Activated naive CD4-positive, alpha-beta T cell treated with anti-CD3 and anti-CD28 coated beads, Interleukin-2, amount 10 ng/mL, durations not matched to agents 7 days and 5 days (primary cell): ENCODE data around the gene WLS.
"Not testable (repeated sequence)": the region's sequence is repeated elsewhere in the genome, so short reads cannot be mapped to it uniquely, and the experiment has no call there.

Source experiments
- CTCF ChIA-PET: fragments of 350-600 bp; sonication (Branson Sonifier 250); formaldehyde crosslinking; loops from one replicate; lab custom pipeline; 2021; ENCODE audit warnings: antibody characterized with exemption; lab: Charles Lee
- DNase-seq: peaks from one replicate; pipeline ENCODE4 v3.0.0-alpha.2; 2020
- H3K27ac Mint-ChIP-seq: one replicate; pipeline ENCODE4 v1.8.0; 2021; ENCODE audit warnings: mild to moderate bottlenecking, moderate library complexity, mixed read lengths
- H3K27me3 Mint-ChIP-seq: one replicate; pipeline ENCODE4 v1.8.0; 2021; ENCODE audit warnings: mild to moderate bottlenecking, mixed read lengths
- H3K36me3 Mint-ChIP-seq: one replicate; pipeline ENCODE4 v1.8.0; 2021; ENCODE audit warnings: mixed read lengths
- H3K4me1 Mint-ChIP-seq: one replicate; pipeline ENCODE4 v1.8.0; 2021; ENCODE audit warnings: mixed read lengths
- H3K4me3 Mint-ChIP-seq: one replicate; pipeline ENCODE4 v1.8.0; 2021; ENCODE audit warnings: mild to moderate bottlenecking, moderate library complexity, mixed read lengths
- H3K9me3 Mint-ChIP-seq: one replicate; pipeline ENCODE4 v1.8.0; 2021; ENCODE audit warnings: mixed read lengths

Gene WLS

GRCh38 chr1:68232289-68233148 is at the start of gene WLS:
TSS of gene WLS (minus strand) at chr1:68232523. CDS start at chr1:68232299, 224 bp downstream.
- no peaks in the 10 kb centered on the region for H3K36me3 Mint-ChIP-seq
- peaks cover 17% of the 10 kb centered on the region for H3K4me1 Mint-ChIP-seq
- H3K4me3 Mint-ChIP-seq, result no peak within 1 kb of the TSS
- H3K27ac Mint-ChIP-seq, result no peak within 1 kb of the TSS
- DNase-seq, result no peak
- CTCF ChIA-PET, result interaction anchor here (0.9 to 1.3 kb wide), 2 partner anchors 75 to 112 kb away, joined by 3 to 4 read pairs; no protein-coding TSS in a partner anchor
- H3K9me3 Mint-ChIP-seq, result no peaks in the 10 kb centered on the region
- H3K27me3 Mint-ChIP-seq, result peaks cover 54% of the 10 kb centered on the region

GRCh38 chr1:68280286-68280685 is 48.0 kb upstream of the WLS start:
- peaks cover 2% of the 10 kb centered on the region for H3K9me3 Mint-ChIP-seq
- CTCF ChIA-PET, result no interaction called here
- no peak overlapping the region for H3K4me3 Mint-ChIP-seq
- no peaks in the 10 kb centered on the region for H3K36me3 Mint-ChIP-seq
- H3K4me1 Mint-ChIP-seq, result no peaks in the 10 kb centered on the region
- no peak overlapping the region for H3K27ac Mint-ChIP-seq
- DNase-seq, result no peak
- no peaks in the 10 kb centered on the region for H3K27me3 Mint-ChIP-seq

- no peaks in the 10 kb centered on the region for H3K36me3 Mint-ChIP-seq
- H3K4me1 Mint-ChIP-seq, result no peaks in the 10 kb centered on the region
- CTCF ChIA-PET, result no interaction called here
- no peak overlapping the region for H3K27ac Mint-ChIP-seq
- no peaks in the 10 kb centered on the region for H3K27me3 Mint-ChIP-seq
- H3K4me3 Mint-ChIP-seq, result no peak overlapping the region
- H3K9me3 Mint-ChIP-seq, result peaks cover 2% of the 10 kb centered on the region
- no peak for DNase-seq
Measured at GRCh38 chr1:68279846-68280245, 47.5 kb upstream of the WLS start.

DNA sequence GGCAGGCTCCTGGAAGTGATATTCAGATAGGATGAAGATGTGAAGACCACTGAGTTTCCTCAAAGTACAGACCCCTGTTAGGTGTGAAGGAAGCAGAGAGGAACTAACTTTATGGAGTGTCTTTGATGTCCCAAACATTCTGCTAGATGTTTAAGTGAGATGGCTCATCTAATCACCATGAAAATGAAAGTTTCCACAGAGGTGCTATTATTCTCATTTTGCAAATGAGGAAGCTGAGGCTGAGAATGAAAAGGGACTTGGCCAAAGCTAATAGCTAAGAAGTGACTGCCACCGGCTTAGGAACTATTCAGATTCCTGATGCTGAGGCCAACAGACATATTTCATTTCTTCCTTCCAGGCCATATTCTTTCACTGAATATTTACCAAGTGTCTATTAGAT is 45.9 kb upstream of the WLS start:
- Mint-ChIP-seq H3K27me3 (no peaks in the 10 kb centered on the region), H3K36me3 (no peaks in the 10 kb centered on the region), H3K4me3 (no peak overlapping the region), H3K27ac (no peak overlapping the region), H3K9me3 (peaks cover 2% of the 10 kb centered on the region), H3K4me1 (no peaks in the 10 kb centered on the region)
- CTCF ChIA-PET, result no interaction called here
- DNase-seq, result no peak

GRCh38 chr1:68276448-68276847 is 44.1 kb upstream of the WLS start:
- H3K9me3 Mint-ChIP-seq, result no peaks in the 10 kb centered on the region
- DNase-seq, result no peak
- H3K4me3 Mint-ChIP-seq, result no peak overlapping the region
- H3K27me3 Mint-ChIP-seq, result no peaks in the 10 kb centered on the region
- H3K36me3 Mint-ChIP-seq, result no peaks in the 10 kb centered on the region
- CTCF ChIA-PET, result no interaction called here
- H3K4me1 Mint-ChIP-seq, result no peaks in the 10 kb centered on the region
- no peak overlapping the region for H3K27ac Mint-ChIP-seq

GRCh38 chr1:68273530-68273929 is 41.2 kb upstream of the WLS start:
- H3K4me3 Mint-ChIP-seq, result no peak overlapping the region
- H3K9me3 Mint-ChIP-seq, result no peaks in the 10 kb centered on the region
- H3K4me1 Mint-ChIP-seq, result no peaks in the 10 kb centered on the region
- no peak for DNase-seq
- H3K36me3 Mint-ChIP-seq, result no peaks in the 10 kb centered on the region
- H3K27ac Mint-ChIP-seq, result no peak overlapping the region
- CTCF ChIA-PET, result no interaction called here
- H3K27me3 Mint-ChIP-seq, result no peaks in the 10 kb centered on the region

GRCh38 chr1:68271596-68271995 is 39.3 kb upstream of the WLS start:
- H3K9me3 Mint-ChIP-seq, result no peaks in the 10 kb centered on the region
- H3K4me3 Mint-ChIP-seq, result no peak overlapping the region
- no peaks in the 10 kb centered on the region for H3K36me3 Mint-ChIP-seq
- no peaks in the 10 kb centered on the region for H3K27me3 Mint-ChIP-seq
- H3K4me1 Mint-ChIP-seq, result no peaks in the 10 kb centered on the region
- CTCF ChIA-PET, result no interaction called here
- DNase-seq, result no peak
- no peak overlapping the region for H3K27ac Mint-ChIP-seq

DNA sequence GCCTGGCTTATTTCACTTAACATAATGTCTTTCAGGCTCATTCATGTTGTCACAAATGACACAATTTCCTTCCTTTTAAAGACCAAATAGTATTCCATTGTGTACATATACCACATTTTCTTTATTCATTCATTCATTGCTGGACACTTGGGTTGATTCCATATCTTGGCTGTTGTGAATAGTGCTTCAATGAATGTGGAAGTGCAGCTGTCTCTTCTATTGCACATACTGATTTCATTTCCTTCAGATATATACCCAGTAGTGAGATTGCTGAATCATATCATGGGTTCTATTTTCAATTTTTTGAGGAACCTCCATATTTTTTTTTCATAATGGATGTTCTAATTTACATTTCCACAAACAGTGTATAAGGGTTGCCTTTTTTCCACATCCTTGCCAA is 38.6 kb upstream of the WLS start:
- CTCF ChIA-PET, result no interaction called here
- H3K27me3 Mint-ChIP-seq, result no peaks in the 10 kb centered on the region

GRCh38 chr1:68269637-68270430 is 37.5 kb upstream of the WLS start:
- CTCF ChIA-PET, result no interaction called here
- no peak overlapping the region for H3K4me3 Mint-ChIP-seq
- H3K27ac Mint-ChIP-seq, result no peak overlapping the region
- H3K4me1 Mint-ChIP-seq, result no peaks in the 10 kb centered on the region
- no peaks in the 10 kb centered on the region for H3K9me3 Mint-ChIP-seq
- DNase-seq, result no peak
- no peaks in the 10 kb centered on the region for H3K27me3 Mint-ChIP-seq
- no peaks in the 10 kb centered on the region for H3K36me3 Mint-ChIP-seq

More for the DNA sequence above, 38.6 kb upstream of the WLS start:
- Mint-ChIP-seq H3K4me3 (no peak overlapping the region), H3K4me1 (no peaks in the 10 kb centered on the region), H3K36me3 (no peaks in the 10 kb centered on the region), H3K27ac (no peak overlapping the region), H3K9me3 (no peaks in the 10 kb centered on the region)
- DNase-seq, result no peak

GRCh38 chr1:68268896-68269483 is 36.7 kb upstream of the WLS start:
- CTCF ChIA-PET, result interaction anchor here (1.1 kb wide), 1 partner anchor 152 kb away, joined by 3 read pairs; no protein-coding TSS in a partner anchor
- H3K4me1 Mint-ChIP-seq, result no peaks in the 10 kb centered on the region
- no peaks in the 10 kb centered on the region for H3K36me3 Mint-ChIP-seq
- no peaks in the 10 kb centered on the region for H3K9me3 Mint-ChIP-seq
- H3K4me3 Mint-ChIP-seq, result no peak overlapping the region
- no peak overlapping the region for H3K27ac Mint-ChIP-seq
- no peak for DNase-seq
- no peaks in the 10 kb centered on the region for H3K27me3 Mint-ChIP-seq

- H3K36me3 Mint-ChIP-seq, H3K27ac Mint-ChIP-seq, H3K4me1 Mint-ChIP-seq, CTCF ChIA-PET, H3K9me3 Mint-ChIP-seq, DNase-seq, H3K27me3 Mint-ChIP-seq, H3K4me3 Mint-ChIP-seq: not testable (repeated sequence)
Measured at GRCh38 chr1:68256824-68257223, 24.5 kb upstream of the WLS start.

- Mint-ChIP-seq H3K9me3 (no peaks in the 10 kb centered on the region), H3K4me1 (no peaks in the 10 kb centered on the region), H3K4me3 (no peak overlapping the region), H3K36me3 (no peaks in the 10 kb centered on the region), H3K27me3 (no peaks in the 10 kb centered on the region), H3K27ac (no peak overlapping the region)
- CTCF ChIA-PET, result no interaction called here
- no peak for DNase-seq
Measured at GRCh38 chr1:68255301-68255700, 23.0 kb upstream of the WLS start.

GRCh38 chr1:68254667-68255226 is 22.4 kb upstream of the WLS start:
- H3K27me3 Mint-ChIP-seq, result no peaks in the 10 kb centered on the region
- H3K4me1 Mint-ChIP-seq, result no peaks in the 10 kb centered on the region
- CTCF ChIA-PET, result no interaction called here
- no peak for DNase-seq
- no peak overlapping the region for H3K27ac Mint-ChIP-seq
- no peaks in the 10 kb centered on the region for H3K9me3 Mint-ChIP-seq
- no peak overlapping the region for H3K4me3 Mint-ChIP-seq
- H3K36me3 Mint-ChIP-seq, result no peaks in the 10 kb centered on the region

- no peak for DNase-seq
- H3K4me1 Mint-ChIP-seq, result peaks cover 7% of the 10 kb centered on the region
- no peaks in the 10 kb centered on the region for H3K9me3 Mint-ChIP-seq
- no peak overlapping the region for H3K4me3 Mint-ChIP-seq
- CTCF ChIA-PET, result no interaction called here
- H3K27me3 Mint-ChIP-seq, result peaks cover 22% of the 10 kb centered on the region
- H3K36me3 Mint-ChIP-seq, result no peaks in the 10 kb centered on the region
- H3K27ac Mint-ChIP-seq, result no peak overlapping the region
Measured at GRCh38 chr1:68237040-68237439, 4.7 kb upstream of the WLS start.
